HG03159 (cell line): ENCODE data around the gene MTRF1L.
A peak's percentile ranks its signal among the peaks of the same experiment; 100 is the strongest.

Experiments used
- ATAC-seq: cut with Tn5 transposase; IDR thresholded peaks from one replicate; pipeline ENCODE4 v1.9.1; 2021; ENCODE audit warnings: mild to moderate bottlenecking, moderate library complexity; ENCODE audit not compliant: unreplicated experiment

The MTRF1L gene

GRCh38 chr6:153002613-153003365, at the start of gene MTRF1L:
TSS of gene MTRF1L (minus strand) at chr6:153002709. CDS start at chr6:153002685, 24 bp downstream.
- peak; percentile 94 for ATAC-seq

DNA sequence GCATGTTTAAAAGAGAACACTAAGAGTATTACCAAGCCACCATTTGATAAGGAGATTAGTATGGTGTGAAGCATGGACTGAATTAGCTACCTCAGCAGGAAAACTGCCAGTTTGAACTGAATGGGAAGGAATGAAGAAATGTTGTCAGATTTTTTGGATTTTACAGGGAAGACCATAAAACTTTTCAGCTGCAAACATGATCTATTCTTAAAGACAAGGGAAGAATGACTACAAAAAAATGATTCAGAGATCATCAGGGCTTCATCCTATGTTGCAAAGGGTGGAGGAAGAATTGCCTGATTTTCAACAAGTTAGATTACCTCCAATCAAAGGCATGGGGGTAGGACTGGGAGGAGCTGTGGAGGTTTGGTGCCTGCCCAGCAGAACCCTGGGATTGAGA, 49.3 kb upstream of the MTRF1L start:
- no peak for ATAC-seq

DNA sequence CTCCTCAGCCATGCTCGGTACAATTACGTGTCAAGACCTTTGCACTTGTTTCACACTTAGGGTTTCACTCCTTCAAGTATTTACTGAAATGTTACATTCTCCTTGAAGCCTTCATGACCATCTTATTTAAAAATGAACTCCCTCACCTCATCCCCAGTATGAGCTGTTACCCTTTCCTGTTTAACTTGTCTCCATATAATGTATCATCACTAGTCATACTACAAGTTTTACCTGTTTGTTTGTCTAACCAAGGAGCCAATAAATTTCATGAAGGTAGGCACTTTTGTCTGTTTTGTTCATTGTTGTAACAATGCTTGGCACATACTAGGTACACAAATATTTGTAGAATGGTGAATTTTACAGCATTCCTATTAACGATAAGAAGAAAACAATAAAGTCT, 46.1 kb upstream of the MTRF1L start:
- ATAC-seq = no peak

DNA sequence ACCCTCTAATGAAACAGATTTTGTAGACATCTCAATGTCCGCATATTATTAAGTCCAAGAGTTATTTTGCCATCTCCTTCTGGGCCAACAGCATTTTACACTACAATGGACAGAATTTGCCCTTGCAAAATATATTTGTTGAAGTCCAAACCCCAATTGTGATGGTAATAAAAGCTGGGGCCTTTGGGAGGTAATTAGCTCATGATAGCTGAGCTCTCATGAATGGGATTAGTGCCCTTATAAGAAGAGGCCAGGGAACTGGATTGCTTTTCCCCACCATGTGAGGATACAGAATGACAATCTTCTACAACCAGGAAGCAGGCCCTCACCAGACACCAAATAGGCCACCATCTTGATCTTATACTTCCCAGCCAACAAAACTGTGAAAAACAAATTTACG, 44.9 kb upstream of the MTRF1L start:
- ATAC-seq = no peak

DNA sequence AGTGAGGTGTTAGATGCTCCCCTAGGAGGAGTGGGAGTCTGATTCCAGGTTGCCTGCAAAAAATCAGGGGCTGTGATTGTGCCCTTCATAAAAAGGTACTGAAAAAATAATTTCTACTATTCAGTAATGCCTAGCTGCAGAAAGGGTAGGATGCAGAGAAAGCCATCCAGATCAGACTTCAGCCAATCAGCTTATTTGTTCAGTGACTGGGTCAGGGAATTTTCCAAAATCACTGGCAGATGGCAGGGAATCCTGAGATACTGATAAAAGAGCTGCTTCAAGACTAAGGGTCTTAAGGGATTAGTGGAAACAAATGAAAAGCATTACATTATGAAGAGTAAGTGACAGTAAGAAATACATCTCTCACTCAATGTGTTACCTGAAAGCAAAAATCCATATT, 42.8 kb upstream of the MTRF1L start:
- no peak for ATAC-seq

- no peak for ATAC-seq
Measured at GRCh38 chr6:153044295-153044694, 41.8 kb upstream of the MTRF1L start.

DNA sequence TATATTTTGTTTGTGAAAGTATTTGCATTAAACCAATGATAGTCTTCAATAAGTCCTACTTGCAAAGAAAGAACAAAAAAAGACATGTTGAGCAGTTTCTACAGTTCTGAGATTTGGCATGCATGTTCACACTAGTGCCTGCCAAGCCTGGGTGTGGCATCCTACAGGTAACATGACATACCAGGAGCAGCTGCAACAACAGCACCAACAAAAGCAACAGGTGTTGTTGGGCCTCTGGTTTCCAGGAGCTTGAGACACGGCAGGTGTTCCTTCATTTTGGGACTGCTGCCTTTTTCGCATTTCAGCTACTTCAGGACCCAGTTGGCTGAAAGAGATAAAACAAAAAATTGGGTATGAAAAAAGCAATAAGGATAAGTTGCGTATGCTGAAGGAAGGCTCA, 41.2 kb upstream of the MTRF1L start:
- no peak for ATAC-seq

DNA sequence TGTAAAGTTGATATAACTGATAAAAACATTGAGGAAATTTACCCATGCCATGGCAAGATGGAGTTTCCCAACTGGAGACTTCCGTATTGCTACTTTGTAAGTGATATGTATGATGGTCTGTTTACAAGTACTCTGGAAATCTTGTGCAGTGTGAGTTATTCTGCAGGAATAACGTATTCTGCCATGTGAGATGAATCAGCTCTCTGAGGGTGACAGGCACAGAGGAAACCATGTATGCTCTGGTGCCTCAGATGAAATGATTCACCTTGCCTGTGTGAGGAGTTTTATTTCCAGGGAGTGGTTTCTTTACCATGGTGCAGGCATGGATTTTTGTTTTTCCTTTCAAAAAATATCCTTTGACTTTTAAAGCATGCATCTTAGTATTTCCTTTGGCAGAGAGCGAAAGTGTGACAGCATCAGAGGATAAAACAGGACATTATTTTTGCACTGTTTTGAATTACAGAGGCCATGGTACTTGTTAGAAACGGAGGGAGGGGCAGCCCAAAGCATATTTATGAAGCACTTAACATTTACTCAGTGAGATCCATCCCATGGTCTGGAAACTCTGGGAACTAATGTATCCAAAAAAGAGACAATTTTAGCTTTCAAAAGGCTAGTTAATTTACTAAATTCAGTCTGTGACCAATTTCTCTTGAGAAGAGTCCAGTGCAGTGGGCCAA, 36.0 kb upstream of the MTRF1L start:
- no peak for ATAC-seq

DNA sequence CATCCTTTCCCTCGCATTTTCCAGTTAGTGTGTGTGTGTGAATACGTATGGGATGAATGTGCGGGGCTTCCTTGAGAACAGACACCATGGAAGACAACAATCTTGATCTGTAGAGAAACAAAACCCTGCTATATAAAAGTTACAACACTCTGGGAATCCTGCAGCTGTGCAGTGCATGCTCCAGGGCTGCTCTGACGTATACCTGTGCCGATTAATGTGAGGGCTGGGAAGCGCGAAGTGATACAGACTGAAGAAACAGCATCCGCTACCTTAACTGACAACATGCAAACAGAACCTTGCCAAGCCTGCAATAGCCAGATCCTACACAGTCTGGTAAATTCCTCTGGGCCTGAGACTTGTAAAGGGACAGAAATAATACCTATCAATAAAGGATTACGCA, 31.6 kb upstream of the MTRF1L start:
- ATAC-seq = no peak

DNA sequence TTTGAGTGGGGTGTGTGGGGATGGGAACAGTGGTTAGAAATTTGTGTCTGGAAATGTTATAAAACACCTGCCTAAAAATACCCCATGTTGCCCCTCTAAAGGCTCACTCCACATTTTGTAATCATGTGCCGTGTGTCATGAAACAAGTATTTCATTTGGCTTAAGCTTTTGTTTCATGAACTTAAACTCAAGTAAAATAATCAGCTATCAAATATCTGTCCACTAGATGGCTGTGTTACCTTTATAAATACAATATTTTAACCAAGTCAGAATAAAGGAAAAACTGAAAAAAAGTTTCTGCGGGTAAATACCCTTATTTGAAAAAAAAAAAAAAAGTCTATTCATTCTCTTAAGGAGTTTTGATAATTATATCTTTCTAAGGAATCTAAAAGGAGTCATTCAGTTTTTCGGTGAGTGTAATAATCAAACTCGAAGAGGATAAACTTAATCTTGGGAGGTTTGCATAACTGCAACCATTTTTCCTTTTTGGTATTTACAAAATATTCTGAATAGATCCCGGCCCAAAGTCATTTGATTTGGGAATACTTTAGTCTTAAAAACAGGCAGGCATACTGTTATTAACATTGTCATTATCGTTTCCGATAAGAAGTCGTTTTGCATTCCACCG, 29.9 kb upstream of the MTRF1L start:
- ATAC-seq = no peak

- ATAC-seq = no peak
Measured at GRCh38 chr6:153031335-153031955, 28.9 kb upstream of the MTRF1L start.

DNA sequence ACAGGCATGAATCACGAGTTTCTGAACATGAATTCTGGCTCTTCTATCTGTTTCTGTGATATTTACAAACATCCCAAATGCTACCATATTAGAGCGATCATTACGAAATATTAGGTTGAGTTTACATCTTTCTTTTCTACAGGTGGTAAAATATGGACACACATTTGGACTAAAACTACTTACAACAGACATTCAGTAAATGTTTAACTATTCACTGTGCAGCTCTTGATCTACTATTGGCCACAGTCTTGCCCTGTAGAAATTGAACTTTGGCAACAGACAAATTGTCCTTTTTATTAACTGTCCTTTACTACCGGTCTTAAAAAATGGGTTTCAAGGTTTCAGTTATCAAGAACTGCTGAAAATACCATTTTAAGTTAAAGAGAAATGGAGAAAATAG, 26.5 kb upstream of the MTRF1L start:
- ATAC-seq = no peak

- no peak for ATAC-seq
Measured at GRCh38 chr6:153028286-153028685, 25.8 kb upstream of the MTRF1L start.

- ATAC-seq = no peak
Measured at GRCh38 chr6:153027480-153027879, 25.0 kb upstream of the MTRF1L start.

DNA sequence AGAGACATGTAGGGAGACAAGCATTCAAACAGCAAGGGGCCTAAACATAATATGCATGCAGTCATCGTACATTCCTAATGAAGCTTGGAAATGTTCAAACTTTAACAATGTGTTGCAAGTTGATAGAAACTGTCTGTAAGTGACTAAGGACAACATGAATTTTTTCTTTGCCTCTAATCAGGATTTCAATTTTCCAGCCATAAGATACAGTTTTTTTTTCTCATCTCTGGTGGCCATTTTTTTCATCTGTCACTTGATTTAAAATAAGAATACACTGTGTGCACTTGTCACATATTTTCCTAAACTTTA, 22.2 kb upstream of the MTRF1L start:
- ATAC-seq = no peak

- ATAC-seq = peak; percentile 99
Measured at GRCh38 chr6:153023977-153024708, 21.6 kb upstream of the MTRF1L start.

DNA sequence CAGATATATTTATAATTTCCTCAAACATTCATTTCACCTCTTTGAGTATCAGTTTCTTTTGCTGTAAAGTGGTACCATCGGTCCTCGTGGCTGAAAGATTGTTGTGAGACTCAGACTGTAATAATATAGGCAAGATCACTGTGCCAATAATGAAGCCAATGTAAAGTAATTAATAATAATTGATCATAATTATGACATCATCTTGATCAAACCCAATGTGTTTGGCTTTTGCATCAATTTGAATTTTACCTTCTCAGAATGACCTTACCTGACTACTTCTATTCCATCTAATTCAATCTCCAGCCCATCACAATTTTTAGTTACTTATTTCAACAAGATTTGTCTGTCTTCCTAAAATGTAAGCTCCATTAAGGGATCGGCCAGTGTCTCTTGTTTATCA, 15.8 kb upstream of the MTRF1L start:
- ATAC-seq = no peak

DNA sequence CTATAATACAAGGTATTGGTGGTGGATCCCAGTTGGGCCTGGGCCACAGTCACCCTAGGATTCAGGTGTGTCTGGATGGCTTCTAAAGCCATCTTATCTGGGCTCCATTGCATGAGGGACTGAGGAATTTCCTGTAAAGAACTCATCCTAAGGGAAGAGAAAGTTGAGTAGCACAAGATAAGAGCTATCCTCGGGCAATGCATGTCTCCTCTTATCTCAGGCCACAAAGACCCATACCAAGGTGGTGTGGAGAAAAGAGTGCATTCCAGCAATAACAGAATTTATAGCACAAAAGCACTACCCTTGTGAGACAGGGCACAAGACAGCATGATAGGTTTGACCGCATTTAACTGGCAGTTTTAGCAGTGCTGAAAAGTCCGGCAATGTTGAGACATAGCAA, 14.3 kb upstream of the MTRF1L start:
- ATAC-seq = no peak

DNA sequence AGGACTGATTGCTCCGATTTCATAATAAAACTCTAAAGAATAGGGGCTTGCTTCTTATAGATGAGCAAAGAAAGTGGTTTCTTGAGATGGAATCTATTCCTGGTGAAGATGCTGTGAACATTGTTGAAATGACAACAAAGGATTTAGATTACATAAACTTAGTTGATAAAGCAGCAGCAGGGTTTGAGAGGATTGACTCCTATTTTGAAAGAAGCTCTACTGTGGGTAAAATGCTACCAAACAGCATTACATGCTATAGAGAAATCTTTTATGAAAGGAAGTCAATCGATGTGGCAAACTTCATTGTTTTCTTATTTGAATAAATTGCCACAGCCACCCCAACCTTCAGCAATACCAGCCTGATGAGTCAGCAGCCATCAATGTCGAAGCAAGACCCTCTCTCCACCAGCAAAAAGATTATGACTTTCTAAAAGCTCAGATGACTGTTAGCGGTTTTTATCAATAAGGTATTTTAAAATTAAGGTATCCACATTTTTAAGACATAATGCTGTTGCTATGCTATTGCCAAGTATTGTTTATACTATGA, 12.7 kb upstream of the MTRF1L start:
- ATAC-seq = no peak

DNA sequence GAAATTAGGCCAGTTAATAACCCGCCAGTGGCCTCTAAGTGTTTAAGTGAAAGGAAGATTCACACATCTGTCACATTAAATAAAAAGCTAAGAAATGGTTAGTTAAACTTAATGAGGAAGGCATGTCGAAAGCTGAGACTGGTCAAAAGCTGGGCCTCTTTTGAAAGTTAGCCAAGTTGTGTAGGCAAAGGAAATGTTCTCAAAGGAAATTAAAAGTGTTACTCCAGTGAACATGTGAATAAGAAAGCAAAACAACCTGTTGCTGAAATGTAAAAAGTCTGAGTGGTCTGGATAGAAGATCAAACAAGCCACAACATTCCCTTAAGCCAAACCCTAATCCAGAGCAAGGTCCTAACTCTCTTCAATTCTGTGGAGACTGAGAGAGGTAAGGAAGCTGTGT, 10.9 kb upstream of the MTRF1L start:
- ATAC-seq = no peak

GRCh38 chr6:153012856-153013255, 10.3 kb upstream of the MTRF1L start:
- no peak for ATAC-seq
